GM12878 (cell line): ENCODE data around the gene GCSAM. TPM values are rescaled to one million over a fixed set of nuclear protein-coding genes. Genes with fewer than 3 reads are reported as not detected.

ENCODE experiments used
- ATAC-seq: fragments of 200-7000 bp; cut with Tn5 transposase; 3 replicates; pipeline ENCODE4 v1.9.1; 2020; ENCODE audit warnings: mild to moderate bottlenecking, moderate library complexity
- BruUV-seq: library from RNA; stranded (reverse); fragments of 400-500 nt; replicated peaks from 2 replicates; lab custom pipeline; 2021; lab: Mats Ljungman, UMichigan
- CTCF ChIA-PET: fragments of 300-600 bp; sonication (Branson Sonifier 250); formaldehyde crosslinking; extraction: SDS; loops from one replicate; lab custom pipeline; 2021; ENCODE audit warnings: inconsistent platforms; lab: Yijun Ruan, JAX
- POLR2A ChIA-PET: fragments of 350-600 bp; formaldehyde crosslinking; extraction: SDS; loops from one replicate; lab custom pipeline; 2021; ENCODE audit warnings: inconsistent platforms; lab: Charles Lee
- RAD21 ChIA-PET: fragments of 300-600 bp; sonication (Branson Sonifier 250); formaldehyde crosslinking; loops from one replicate; lab custom pipeline; 2023; ENCODE audit warnings: antibody characterized with exemption; ENCODE audit not compliant: unreplicated experiment; lab: Charles Lee
- SMC1A ChIA-PET: fragments of 300-600 bp; sonication (Branson Sonifier 250); formaldehyde crosslinking; loops from one replicate; lab custom pipeline; 2023; ENCODE audit not compliant: unreplicated experiment, uncharacterized antibody; lab: Charles Lee
- DNase-seq: peaks from one replicate; pipeline ENCODE4 v3.0.0-alpha.2; 2011; ENCODE audit warnings: low read depth, low spot score
- FAIRE-seq: peaks from 3 replicates; lab custom pipeline; 2011; peaks lifted over from hg19 to GRCh38; lab: Jason Lieb, UNC
- H2AFZ ChIP-seq: 2 replicates; pipeline ENCODE4 v1.6.0; 2011; ENCODE audit warnings: low read depth, low read length, control low read depth; ENCODE audit not compliant: control insufficient read depth
- H3K27ac ChIP-seq: 2 replicates; pipeline ENCODE4 v1.5.1; 2011; ENCODE audit warnings: control low read depth; ENCODE audit not compliant: control insufficient read depth, insufficient read depth
- H3K27me3 ChIP-seq, 2 experiments: replicated peaks in 1 of 2; 2 replicates each; pipeline versions ENCODE4 v1.6.0 to v1.6.1; 2011; ENCODE audit warnings: low read length in 1 of 2; ENCODE audit not compliant: control insufficient read depth in 2 of 2, insufficient read depth in 2 of 2
- H3K36me3 ChIP-seq, 2 experiments: 2 replicates each; pipeline ENCODE4 v1.5.1; 2011; ENCODE audit warnings: low read length in 1 of 2; ENCODE audit not compliant: control insufficient read depth in 2 of 2, insufficient read depth in 2 of 2
- H3K4me1 ChIP-seq: 2 replicates; pipeline ENCODE4 v1.6.1; 2011; ENCODE audit warnings: mild to moderate bottlenecking, low read length, moderate library complexity, mixed read lengths; ENCODE audit not compliant: control insufficient read depth, insufficient read depth
- H3K4me2 ChIP-seq: 2 replicates; pipeline ENCODE4 v1.6.0; 2011; ENCODE audit warnings: control low read depth; ENCODE audit not compliant: control insufficient read depth, insufficient read depth
- H3K4me3 ChIP-seq: fragments of 200-600 bp; sonication (generic); 2 replicates; pipeline ENCODE4 v1.5.1; 2016
- H3K79me2 ChIP-seq: 2 replicates; pipeline ENCODE4 v1.6.0; 2011; ENCODE audit warnings: low read length; ENCODE audit not compliant: control insufficient read depth, insufficient read depth
- H3K9ac ChIP-seq: 2 replicates; pipeline ENCODE4 v1.8.0; 2011; ENCODE audit warnings: low read length, control low read depth, mixed read lengths; ENCODE audit not compliant: control insufficient read depth, insufficient read depth
- H3K9me3 ChIP-seq: replicated peaks from 3 replicates; pipeline ENCODE4 v1.5.1; 2011; ENCODE audit warnings: mild to moderate bottlenecking, low read length; ENCODE audit not compliant: control insufficient read depth, insufficient read depth
- H4K20me1 ChIP-seq: 2 replicates; pipeline ENCODE4 v1.6.0; 2011; ENCODE audit not compliant: control insufficient read depth, insufficient read depth
- ATF2 ChIP-seq: IDR thresholded peaks from 2 replicates; pipeline ENCODE4 v1.6.1; 2012; ENCODE audit warnings: low read length, inconsistent platforms
- BACH1 ChIP-seq: fragments of 450-650 bp; IDR thresholded peaks from 2 replicates; pipeline ENCODE4 v1.6.1; 2017; ENCODE audit warnings: mild to moderate bottlenecking, borderline replicate concordance
- BCL3 ChIP-seq: IDR thresholded peaks from 2 replicates; pipeline ENCODE4 v1.6.1; 2011; ENCODE audit warnings: borderline replicate concordance, low read depth, mild to moderate bottlenecking, moderate library complexity, low read length; ENCODE audit not compliant: insufficient read depth, poor library complexity, severe bottlenecking
- CUX1 ChIP-seq: IDR thresholded peaks from 2 replicates; pipeline ENCODE4 v1.6.1; 2012; ENCODE audit warnings: improper control_type of control experiment, low read depth, low read length; ENCODE audit not compliant: insufficient replicate concordance
- EZH2 ChIP-seq: IDR thresholded peaks from 2 replicates; pipeline ENCODE4 v1.6.1; 2012; ENCODE audit warnings: low read depth, mild to moderate bottlenecking, control low read depth, inconsistent platforms, low read length, borderline replicate concordance; ENCODE audit not compliant: control insufficient read depth
- NR2C1 ChIP-seq: fragments of 450-650 bp; IDR thresholded peaks from 2 replicates; pipeline ENCODE4 v1.6.1; 2017; ENCODE audit warnings: antibody characterized with exemption, mild to moderate bottlenecking, moderate library complexity
- POLR2AphosphoS2 ChIP-seq: IDR thresholded peaks from 2 replicates; pipeline ENCODE4 v1.6.1; 2011; ENCODE audit warnings: low read depth, mild to moderate bottlenecking, low read length, improper control_type of control experiment, moderate library complexity
- RAD51 ChIP-seq: fragments of 450-650 bp; IDR thresholded peaks from 2 replicates; pipeline ENCODE4 v1.6.1; 2016; ENCODE audit warnings: moderate library complexity, mild to moderate bottlenecking, inconsistent platforms
- SIX5 ChIP-seq: IDR thresholded peaks from 2 replicates; pipeline ENCODE4 v1.6.1; 2011; ENCODE audit warnings: mild to moderate bottlenecking, low read depth, low read length, moderate library complexity; ENCODE audit not compliant: severe bottlenecking
- ZNF687 ChIP-seq: fragments of 450-650 bp; IDR thresholded peaks from 2 replicates; pipeline ENCODE4 v1.6.1; 2017; ENCODE audit warnings: mild to moderate bottlenecking, moderate library complexity
- in situ Hi-C: fragments of 300-500 bp; cut with MboI; formaldehyde crosslinking; loops from 9 replicates; pipeline ENCODE4 v1.14.3; 2018; ENCODE audit warnings: mixed read lengths
- intact Hi-C: fragments of 100-400 bp; cut with micrococcal nuclease; formaldehyde crosslinking; loops from one replicate; pipeline ENCODE4 v1.14.2; 2022; ENCODE audit not compliant: unreplicated experiment
- polyA plus RNA-seq, 11 experiments: library from polyadenylated mRNA; depleted of rRNA in 4 of 11; unstranded in 6 of 11; stranded (reverse) in 5 of 11; fragments of >200 nt; fragmentation: Nextera tagmentation in 4 of 11; fragmentation: Illumina TruSeq in 1 of 11; extraction: Ambion mirVana in 4 of 11; extraction: Trizol in 1 of 11; gene quantifications; 1 replicate in 1 of 11; 2 replicates in 10 of 11; pipeline versions ENCODE4 v1.2.1 to v1.2.3, GENCODE V29; 2011 to 2016; ENCODE audit warnings: inconsistent platforms in 2 of 11, missing spikeins in 2 of 11, low read depth in 1 of 11
- total RNA-seq, 4 experiments: library from RNA; depleted of rRNA in 3 of 4; stranded (reverse); fragments of >200 nt in 3 of 4; fragmentation: Illumina TruSeq in 1 of 4; extraction: Trizol in 1 of 4; gene quantifications; 2 replicates each; pipeline versions ENCODE4 v1.2.1 to v1.2.3, GENCODE V29; 2013 to 2021

The GCSAM gene
- total and polyA plus RNA-seq, 10 of the 15 experiments (the other 5 are each of a cell fraction or from before 2014, with no cell fraction given), result 81.5 to 407 (median 107) TPM

- intact Hi-C loops, result no loop called here
- TF ChIP-seq POLR2AphosphoS2, result no peak; the same call in 1 of the 2 replicates
- TF ChIP-seq CUX1, result peak; percentile 76
- TF ChIP-seq RAD51, result peak; percentile 9; the same call in 1 of the 2 replicates
- TF ChIP-seq ZNF687, result peak; percentile 78
- no peak for TF ChIP-seq EZH2
- TF ChIP-seq NR2C1, result peak; percentile 20; the same call in 1 of the 2 replicates
- TF ChIP-seq SIX5, result no peak
- TF ChIP-seq BACH1, result no peak
- peak; percentile 40 for TF ChIP-seq ATF2
- peak; percentile 47 for TF ChIP-seq BCL3
Measured at GRCh38 chr3:112122870-112123269, 10.2 kb downstream of the GCSAM start.

More at GRCh38 chr3:112122870-112123269, 10.2 kb downstream of the GCSAM start:
- Histone ChIP-seq H3K27me3 (no peaks in the 10 kb centered on the region), H3K36me3 (peaks cover 5 to 16% of the 10 kb centered on the region in 2 experiments; a peak in 2 of 4 replicates), H3K4me3 (no peak overlapping the region), H2AFZ (no peak overlapping the region), H3K4me2 (peak overlapping the region; percentile 46; the same call in 1 of the 2 replicates), H3K4me1 (peaks cover 84% of the 10 kb centered on the region), H3K9me3 (no peaks in the 10 kb centered on the region), H3K27ac (peak overlapping the region; percentile 91), H4K20me1 (no peaks in the 10 kb centered on the region), H3K79me2 (peaks cover 67% of the 10 kb centered on the region), H3K9ac (peak overlapping the region; percentile 52)
- BruUV-seq, result TSS peak; percentile 4
- no peak for FAIRE-seq
- SMC1A ChIA-PET, result interaction anchor here (0.8 to 18.5 kb wide), 4 partner anchors 5 to 14 kb away, joined by 3 to 489 read pairs (median 36); partner anchors contain the start of gene GCSAM
- no peak for DNase-seq
- RAD21 ChIA-PET, result interaction anchor here (0.6 to 17.9 kb wide), 5 partner anchors 6 to 364 kb away, joined by 3 to 457 read pairs (median 5); partner anchors contain the start of gene GCSAM
- CTCF ChIA-PET, result interaction anchor here (0.5 to 18.1 kb wide), 8 partner anchors 5 to 397 kb away, joined by 3 to 226 read pairs (median 4); no protein-coding TSS in a partner anchor
- POLR2A ChIA-PET, result interaction anchor here (0.9 to 2.5 kb wide), 4 partner anchors 9 to 375 kb away, joined by 3 to 9 read pairs (median 3); partner anchors contain the start of gene GCSAM
- in situ Hi-C loops, result no loop called here
- ATAC-seq, result no peak
